Left ventricle myocardium inferior (tissue), 1 donor: ENCODE data around the gene TSPAN18. TPM values are rescaled to one million over a fixed set of nuclear protein-coding genes. Genes with fewer than 3 reads are reported as not detected.
A peak's percentile ranks its signal among the peaks of the same experiment; 100 is the strongest.

ENCODE experiments used
- DNase-seq: peaks from one replicate; pipeline ENCODE4 v3.0.0-alpha.2; 2020
- H3K27ac ChIP-seq: fragments of 200-600 bp; replicated peaks from 2 replicates; pipeline ENCODE4 v1.8.0; 2021
- H3K27me3 ChIP-seq: fragments of 200-600 bp; 2 replicates; pipeline ENCODE4 v1.8.0; 2021; ENCODE audit warnings: low read depth
- H3K36me3 ChIP-seq: fragments of 200-600 bp; 2 replicates; pipeline ENCODE4 v1.8.0; 2021
- H3K4me1 ChIP-seq: fragments of 200-600 bp; 2 replicates; pipeline ENCODE4 v1.8.0; 2021
- H3K4me3 ChIP-seq: fragments of 200-600 bp; 2 replicates; pipeline ENCODE4 v1.8.0; 2021; ENCODE audit warnings: mild to moderate bottlenecking, moderate library complexity
- H3K9me3 ChIP-seq: fragments of 200-600 bp; replicated peaks from 2 replicates; pipeline ENCODE4 v1.8.0; 2021
- CTCF ChIP-seq: fragments of 200-600 bp; IDR thresholded peaks from 2 replicates; pipeline ENCODE4 v1.8.0; 2021; ENCODE audit warnings: antibody characterized with exemption, mild to moderate bottlenecking, borderline replicate concordance
- intact Hi-C: fragments of 100-400 bp; cut with micrococcal nuclease; formaldehyde crosslinking; loops from one replicate; pipeline ENCODE4 v1.11.0; 2022
- total RNA-seq: library from RNA; stranded (reverse); fragmentation: NEBNext Ultra II Directional; extraction: Animal tissue kit (Norgen Biotek cat#: 25700); gene quantifications from one replicate; pipeline ENCODE4 v1.2.1, GENCODE V29; 2021
- donor health status: DM: no; HTN: yes; CAD: no; lungs with severe emphysema.

The TSPAN18 gene
- total RNA-seq, 1 donor from 2014 or later = 129 TPM

GRCh38 chr11:44849922-44850321 is 123.2 kb downstream of the TSPAN18 start:
- no peak overlapping the region for H3K4me3 ChIP-seq
- H3K27ac ChIP-seq = peak overlapping the region; percentile 70
- H3K36me3 ChIP-seq = peaks cover 13% of the 10 kb centered on the region
- peaks cover 6% of the 10 kb centered on the region for H3K9me3 ChIP-seq
- H3K4me1 ChIP-seq = peaks cover 73% of the 10 kb centered on the region
- H3K27me3 ChIP-seq = no peaks in the 10 kb centered on the region
- no peak for DNase-seq
- intact Hi-C loops = no loop called here
- TF ChIP-seq CTCF = no peak

GRCh38 chr11:44851496-44851895 is 124.7 kb downstream of the TSPAN18 start:
- no peak for TF ChIP-seq CTCF
- intact Hi-C loops = no loop called here
- peaks cover 73% of the 10 kb centered on the region for H3K4me1 ChIP-seq
- peaks cover 6% of the 10 kb centered on the region for H3K9me3 ChIP-seq
- DNase-seq = no peak
- no peaks in the 10 kb centered on the region for H3K27me3 ChIP-seq
- H3K27ac ChIP-seq = peak overlapping the region; percentile 70
- peaks cover 4% of the 10 kb centered on the region for H3K36me3 ChIP-seq
- H3K4me3 ChIP-seq = no peak overlapping the region

- Histone ChIP-seq H3K4me3 (no peak overlapping the region), H3K4me1 (peaks cover 73% of the 10 kb centered on the region), H3K27me3 (no peaks in the 10 kb centered on the region), H3K9me3 (peaks cover 2% of the 10 kb centered on the region), H3K27ac (no peak overlapping the region), H3K36me3 (peaks cover under 1% of the 10 kb centered on the region)
- TF ChIP-seq CTCF = no peak
- intact Hi-C loops = no loop called here
- DNase-seq = no peak
Observed at GRCh38 chr11:44852159-44852747, 125.5 kb downstream of the TSPAN18 start.

- no peaks in the 10 kb centered on the region for H3K27me3 ChIP-seq
- H3K36me3 ChIP-seq = no peaks in the 10 kb centered on the region
- no peak overlapping the region for H3K27ac ChIP-seq
- no peak for TF ChIP-seq CTCF
- no peaks in the 10 kb centered on the region for H3K9me3 ChIP-seq
- intact Hi-C loops = no loop called here
- DNase-seq = no peak
- H3K4me3 ChIP-seq = no peak overlapping the region
- peaks cover 80% of the 10 kb centered on the region for H3K4me1 ChIP-seq
Observed at GRCh38 chr11:44852952-44853351, 126.2 kb downstream of the TSPAN18 start.

- no peak for DNase-seq
- H3K27me3 ChIP-seq = no peaks in the 10 kb centered on the region
- no peaks in the 10 kb centered on the region for H3K9me3 ChIP-seq
- no peak for TF ChIP-seq CTCF
- intact Hi-C loops = no loop called here
- H3K36me3 ChIP-seq = no peaks in the 10 kb centered on the region
- peaks cover 80% of the 10 kb centered on the region for H3K4me1 ChIP-seq
- peak overlapping the region; percentile 52 for H3K27ac ChIP-seq
- no peak overlapping the region for H3K4me3 ChIP-seq
Observed at GRCh38 chr11:44853666-44854065, 126.9 kb downstream of the TSPAN18 start.
